Endodermal cell (in vitro differentiated cells): ENCODE data around the gene TMEM238L. TPM values are rescaled to one million over a fixed set of nuclear protein-coding genes. Genes with fewer than 3 reads are reported as not detected.
"Not testable (repeated sequence)": the region's sequence is repeated elsewhere in the genome, so short reads cannot be mapped to it uniquely, and the experiment has no call there.

ENCODE experiments used
- DNase-seq: peaks from one replicate; pipeline ENCODE4 v3.0.0-alpha.2; 2017
- H3K27ac ChIP-seq: 2 replicates; pipeline ENCODE4 v1.5.1; 2013; ENCODE audit warnings: mild to moderate bottlenecking, low read depth, low read length, moderate library complexity
- H3K27me3 ChIP-seq: 2 replicates; pipeline ENCODE4 v1.6.1; 2013; ENCODE audit warnings: mild to moderate bottlenecking, low read length, moderate library complexity; ENCODE audit not compliant: insufficient read depth, control insufficient read depth, poor library complexity, severe bottlenecking
- H3K36me3 ChIP-seq: 2 replicates; pipeline ENCODE4 v1.7.0; 2013; ENCODE audit warnings: mild to moderate bottlenecking, low read length, moderate library complexity; ENCODE audit not compliant: control insufficient read depth, insufficient read depth
- H3K4me1 ChIP-seq: one replicate; pipeline ENCODE4 v1.7.0; 2013; ENCODE audit warnings: low read length; ENCODE audit not compliant: control insufficient read depth, insufficient read depth
- H3K4me3 ChIP-seq: 2 replicates; pipeline ENCODE4 v1.5.1; 2013; ENCODE audit warnings: mild to moderate bottlenecking, low read length, moderate library complexity
- H3K9ac ChIP-seq: 2 replicates; pipeline ENCODE4 v1.6.1; 2013; ENCODE audit warnings: mild to moderate bottlenecking, low read length, moderate library complexity; ENCODE audit not compliant: poor library complexity, severe bottlenecking; ENCODE audit errors: extremely low read depth
- H3K9me3 ChIP-seq: 2 replicates; pipeline ENCODE4 v1.6.1; 2013; ENCODE audit warnings: mild to moderate bottlenecking, low read length, moderate library complexity; ENCODE audit not compliant: control insufficient read depth
- H3K27ac Mint-ChIP-seq: 2 replicates; pipeline ENCODE4 v1.8.0; 2020; ENCODE audit warnings: mixed read lengths
- H3K27me3 Mint-ChIP-seq: 2 replicates; pipeline ENCODE4 v1.8.0; 2021; ENCODE audit warnings: mild to moderate bottlenecking, mixed read lengths; ENCODE audit not compliant: insufficient read depth
- H3K36me3 Mint-ChIP-seq: 2 replicates; pipeline ENCODE4 v1.8.0; 2020; ENCODE audit warnings: low read depth, mixed read lengths
- H3K4me1 Mint-ChIP-seq: 2 replicates; pipeline ENCODE4 v1.8.0; 2020; ENCODE audit warnings: mixed read lengths
- H3K4me3 Mint-ChIP-seq: 2 replicates; pipeline ENCODE4 v1.8.0; 2020; ENCODE audit warnings: mild to moderate bottlenecking, moderate library complexity, mixed read lengths
- H3K9me3 Mint-ChIP-seq: 2 replicates; pipeline ENCODE4 v1.8.0; 2020; ENCODE audit warnings: mild to moderate bottlenecking, mixed read lengths
- CTCF ChIP-seq: fragments of 200-600 bp; sonication (generic); conservative IDR thresholded peaks from 2 replicates; pipeline ENCODE4 v1.5.0; 2021; ENCODE audit warnings: antibody characterized with exemption, mild to moderate bottlenecking
- WGBS, 2 experiments: methylation state at CpG; one replicate each; pipeline versions ENCODE4 v1.1.5 to v1.1.7; 2013; ENCODE audit warnings: missing lambda C conversion rate in 2 of 2, mixed read lengths in 1 of 2; ENCODE audit not compliant: insufficient coverage in 1 of 2, insufficient read length in 1 of 2; 5-methylcytosine and 5-hydroxymethylcytosine counted together
- long read RNA-seq, 4 experiments: library from polyadenylated mRNA in 2 of 4; library from RNA in 1 of 4; library from capped mRNA in 1 of 4; stranded (forward) in 3 of 4; unstranded in 1 of 4; transcript quantifications; one replicate each; pipeline ENCODE4 v2.0.0, GENCODE V29; 2020 to 2021; ENCODE audit warnings: inconsistent platforms in 1 of 4
- polyA plus RNA-seq, 2 experiments: library from polyadenylated mRNA; stranded (reverse); fragments of 50-300 nt; gene quantifications; one replicate each; pipeline ENCODE4 v1.2.3, GENCODE V29; 2013
- total RNA-seq, 2 donors: library from RNA; stranded (reverse); fragmentation: NEBNext Ultra II Directional in 1 of 2; extraction: Animal tissue kit (Norgen Biotek cat#: 25700) in 1 of 2; gene quantifications; 2 replicates in 1 of 2; 3 replicates in 1 of 2; pipeline ENCODE4 v1.2.1, GENCODE V29; 2021

Gene TMEM238L
- total RNA-seq, result not detected
- polyA plus RNA-seq (2013, experiment 1 of 2), result not detected
- not detected for polyA plus RNA-seq (2013, experiment 2 of 2)
- long read RNA-seq, experiment 1, result 0 reads
- long read RNA-seq, experiment 2, result 0 reads
- long read RNA-seq, experiment 3, result 0 reads
- long read RNA-seq, experiment 4, result 0 reads

GRCh38 chr17:10803830-10804475 is at the start of gene TMEM238L:
TMEM238L (minus strand) TSS chr17:10804099; CDS start chr17:10803963, 136 bp downstream.
- H3K4me1 ChIP-seq, result no peaks in the 10 kb centered on the region
- Mint-ChIP-seq H3K4me1 (peaks cover 9% of the 10 kb centered on the region), H3K27ac (no peak within 1 kb of the TSS), H3K9me3 (no peaks in the 10 kb centered on the region), H3K4me3 (no peak within 1 kb of the TSS), H3K27me3 (peaks cover 3% of the 10 kb centered on the region), H3K36me3 (no peaks in the 10 kb centered on the region)
- H3K9ac ChIP-seq, result no peak within 1 kb of the TSS
- no peak within 1 kb of the TSS for H3K4me3 ChIP-seq
- H3K27ac ChIP-seq, result no peak within 1 kb of the TSS
- TF ChIP-seq CTCF, result no peak
- H3K9me3 ChIP-seq, result no peaks in the 10 kb centered on the region
- no peaks in the 10 kb centered on the region for H3K27me3 ChIP-seq
- no peaks in the 10 kb centered on the region for H3K36me3 ChIP-seq
- whole genome bisulfite sequencing, 2 experiments, result 86 to 87% methylated on average over 11 to 16 of the region's 16 CpGs
- no peak for DNase-seq

- Mint-ChIP-seq H3K4me1 (peaks cover 15% of the 10 kb centered on the region), H3K27me3 (peaks cover 21% of the 10 kb centered on the region), H3K9me3 (peaks cover 21% of the 10 kb centered on the region)
- not testable (repeated sequence) for H3K4me3 ChIP-seq, H3K36me3 ChIP-seq, H3K27me3 ChIP-seq, H3K27ac Mint-ChIP-seq, DNase-seq, H3K27ac ChIP-seq, H3K9me3 ChIP-seq, H3K4me1 ChIP-seq, H3K36me3 Mint-ChIP-seq, H3K9ac ChIP-seq, H3K4me3 Mint-ChIP-seq
- 98 to 100% methylated on average over 1 to 4 of the region's 6 CpGs for WGBS, 2 experiments
These were observed 42.7 kb upstream of the TMEM238L start for GRCh38 chr17:10846636-10847035.

- Mint-ChIP-seq H3K27me3 (peaks cover 21% of the 10 kb centered on the region), H3K9me3 (peaks cover 13% of the 10 kb centered on the region), H3K4me3 (peak overlapping the region; percentile 77), H3K4me1 (peaks cover 15% of the 10 kb centered on the region), H3K27ac (no peak overlapping the region), H3K36me3 (no peaks in the 10 kb centered on the region)
- H3K9ac ChIP-seq, result no peak overlapping the region
- H3K9me3 ChIP-seq, result no peaks in the 10 kb centered on the region
- H3K27ac ChIP-seq, result no peak overlapping the region
- peak overlapping the region; percentile 75 for H3K4me3 ChIP-seq
- H3K27me3 ChIP-seq, result no peaks in the 10 kb centered on the region
- 7 to 27% methylated on average over 3 to 6 of the region's 6 CpGs for WGBS, 2 experiments
- no peak for TF ChIP-seq CTCF
- no peak for DNase-seq
- peaks cover 5% of the 10 kb centered on the region for H3K4me1 ChIP-seq
- no peaks in the 10 kb centered on the region for H3K36me3 ChIP-seq
These were observed 41.5 kb upstream of the TMEM238L start for GRCh38 chr17:10845388-10845751.
